HepG2 (cell line): ENCODE results near the gene GANC. TPM values are rescaled to one million over a fixed set of nuclear protein-coding genes. Genes with fewer than 3 reads are reported as not detected.

ENCODE experiments used
- HDAC2 ChIP-seq: sonication (generic); formaldehyde crosslinking; IDR thresholded peaks from 2 replicates; pipeline ENCODE4 v1.4.0; 2020; ENCODE audit warnings: missing genetic modification reagents
- HMG20B ChIP-seq: conservative IDR thresholded peaks from 2 replicates; pipeline ENCODE4 v1.6.1; 2016; ENCODE audit warnings: missing genetic modification reagents, missing compliant biosample characterization
- MAZ ChIP-seq, 2 experiments: sonication (generic) in 1 of 2; formaldehyde crosslinking in 1 of 2; IDR thresholded peaks; 2 replicates each; pipeline versions ENCODE4 v1.5.0 to v1.6.1; 2012 to 2020; ENCODE audit warnings: low read depth in 2 of 2, mild to moderate bottlenecking in 2 of 2, borderline replicate concordance in 1 of 2, improper control_type of control experiment in 1 of 2, low read length in 1 of 2, missing genetic modification reagents in 1 of 2, moderate library complexity in 1 of 2
- RARA ChIP-seq: IDR thresholded peaks from 2 replicates; pipeline ENCODE4 v1.6.1; 2016; ENCODE audit warnings: missing genetic modification reagents, missing compliant biosample characterization
- RELA ChIP-seq: sonication (generic); formaldehyde crosslinking; IDR thresholded peaks from 2 replicates; pipeline ENCODE4 v1.4.0; 2020; ENCODE audit warnings: missing genetic modification reagents
- RXRA ChIP-seq: sonication (generic); formaldehyde crosslinking; IDR thresholded peaks from 2 replicates; pipeline ENCODE4 v1.5.1; 2020; ENCODE audit warnings: missing genetic modification reagents
- SAFB2 ChIP-seq: sonication (generic); formaldehyde crosslinking; IDR thresholded peaks from 2 replicates; pipeline ENCODE4 v1.5.1; 2020; ENCODE audit warnings: missing genetic modification reagents, low read depth, mild to moderate bottlenecking, borderline replicate concordance
- SOX5 ChIP-seq: IDR thresholded peaks from 2 replicates; pipeline ENCODE4 v1.6.1; 2016; ENCODE audit warnings: borderline replicate concordance
- SPEN ChIP-seq: sonication (generic); formaldehyde crosslinking; IDR thresholded peaks from 2 replicates; pipeline ENCODE4 v1.5.1; 2020; ENCODE audit warnings: low read depth, mild to moderate bottlenecking, missing genetic modification reagents
- ZC3H13 ChIP-seq: sonication (generic); formaldehyde crosslinking; IDR thresholded peaks from 2 replicates; pipeline ENCODE4 v1.8.1; 2023; ENCODE audit warnings: mild to moderate bottlenecking, missing genetic modification reagents, moderate library complexity
- ZFY ChIP-seq: sonication (generic); formaldehyde crosslinking; IDR thresholded peaks from 2 replicates; pipeline ENCODE4 v1.4.0; 2020; ENCODE audit warnings: missing genetic modification reagents
- ZNF772 ChIP-seq: sonication (generic); formaldehyde crosslinking; IDR thresholded peaks from 2 replicates; pipeline ENCODE4 v1.5.0; 2020; ENCODE audit warnings: mild to moderate bottlenecking, missing genetic modification reagents
- ZNF83 ChIP-seq: sonication (generic); formaldehyde crosslinking; IDR thresholded peaks from 2 replicates; pipeline ENCODE4 v1.4.0; 2020; ENCODE audit warnings: missing genetic modification reagents, mild to moderate bottlenecking, borderline replicate concordance
- ZZZ3 ChIP-seq: sonication (generic); formaldehyde crosslinking; IDR thresholded peaks from 2 replicates; pipeline ENCODE4 v1.4.0; 2020; ENCODE audit warnings: missing genetic modification reagents, mild to moderate bottlenecking, borderline replicate concordance
- polyA plus RNA-seq, 8 experiments: library from polyadenylated mRNA; depleted of rRNA in 3 of 8; stranded (reverse) in 7 of 8; unstranded in 1 of 8; fragments of >200 nt; fragmentation: Illumina TruSeq in 4 of 8; extraction: Trizol in 4 of 8; gene quantifications; 2 replicates each; pipeline versions ENCODE4 v1.2.1 to v1.2.3, GENCODE V29; 2011 to 2016; ENCODE audit warnings: low read depth in 4 of 8, missing spikeins in 1 of 8, mixed read lengths in 1 of 8; ENCODE audit not compliant: insufficient read depth in 1 of 8
- total RNA-seq, 5 experiments: library from RNA; depleted of rRNA; stranded (reverse); fragments of >200 nt; fragmentation: Illumina TruSeq; extraction: Trizol; gene quantifications; 2 replicates each; pipeline ENCODE4 v1.2.3, GENCODE V29; 2016; ENCODE audit warnings: low read depth in 1 of 5
- TF ChIP-seq, protein P1 (sequence below): sonication (generic); formaldehyde crosslinking; IDR thresholded peaks from 2 replicates; pipeline ENCODE4 v1.4.0; 2020; ENCODE audit warnings: missing genetic modification reagents
- TF ChIP-seq, protein P2 (sequence below): sonication (generic); formaldehyde crosslinking; IDR thresholded peaks from 2 replicates; pipeline ENCODE4 v1.4.0; 2020; ENCODE audit warnings: missing genetic modification reagents
- TF ChIP-seq, protein P3 (sequence below): IDR thresholded peaks from 2 replicates; pipeline ENCODE4 v1.4.0; 2020; ENCODE audit warnings: mild to moderate bottlenecking, missing genetic modification reagents
- TF ChIP-seq, protein P4 (sequence below): sonication (generic); formaldehyde crosslinking; IDR thresholded peaks from 2 replicates; pipeline ENCODE4 v1.4.0; 2020; ENCODE audit warnings: mild to moderate bottlenecking, missing genetic modification reagents
- TF ChIP-seq, protein P5 (sequence below): IDR thresholded peaks from 2 replicates; pipeline ENCODE4 v1.6.1; 2016; ENCODE audit warnings: missing genetic modification reagents, missing compliant biosample characterization

Gene GANC
- total and polyA plus RNA-seq, 2 of the 13 experiments (the other 11 are each of a cell fraction or from before 2014, with no cell fraction given) = 17.0 to 21.0 TPM

DNA sequence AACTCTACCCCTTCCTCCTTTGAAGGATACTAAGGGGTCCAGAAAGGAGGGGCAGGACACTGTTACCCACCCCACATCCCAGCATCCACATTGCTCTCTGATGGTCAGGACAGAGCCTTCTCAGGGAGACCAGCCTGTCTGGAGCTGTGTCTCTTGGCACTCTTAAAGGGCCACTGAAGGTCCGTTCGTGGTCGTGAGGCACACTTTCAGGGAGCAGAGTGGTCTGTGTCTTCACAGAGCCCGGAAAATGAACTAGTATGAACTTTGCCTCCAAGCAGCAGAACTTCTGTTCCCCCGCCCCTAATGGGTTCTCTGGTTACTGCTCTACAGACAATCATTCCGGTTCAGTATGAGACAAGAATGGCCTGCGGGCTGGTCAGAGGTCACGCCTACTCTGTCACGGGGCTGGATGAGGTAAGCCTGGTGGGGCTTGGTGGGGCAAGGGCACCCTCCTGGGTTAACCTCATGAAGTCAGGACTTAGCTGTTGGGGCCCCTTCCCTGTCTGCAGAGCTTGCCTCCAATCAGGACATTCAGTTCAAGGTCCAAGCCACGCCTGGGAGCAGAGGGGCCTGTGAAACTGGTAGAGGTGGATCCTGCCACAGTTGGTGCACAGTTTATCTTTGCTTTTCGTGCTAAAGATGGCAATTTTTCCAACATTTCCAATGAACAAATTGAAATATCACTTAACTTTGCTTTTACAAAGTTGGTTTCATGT lies 119.5 kb downstream of the GANC start (continued):
- TF ChIP-seq HDAC2 (CRISPR knock-in tag) = peak; percentile 85
- TF ChIP-seq, protein P1, sequence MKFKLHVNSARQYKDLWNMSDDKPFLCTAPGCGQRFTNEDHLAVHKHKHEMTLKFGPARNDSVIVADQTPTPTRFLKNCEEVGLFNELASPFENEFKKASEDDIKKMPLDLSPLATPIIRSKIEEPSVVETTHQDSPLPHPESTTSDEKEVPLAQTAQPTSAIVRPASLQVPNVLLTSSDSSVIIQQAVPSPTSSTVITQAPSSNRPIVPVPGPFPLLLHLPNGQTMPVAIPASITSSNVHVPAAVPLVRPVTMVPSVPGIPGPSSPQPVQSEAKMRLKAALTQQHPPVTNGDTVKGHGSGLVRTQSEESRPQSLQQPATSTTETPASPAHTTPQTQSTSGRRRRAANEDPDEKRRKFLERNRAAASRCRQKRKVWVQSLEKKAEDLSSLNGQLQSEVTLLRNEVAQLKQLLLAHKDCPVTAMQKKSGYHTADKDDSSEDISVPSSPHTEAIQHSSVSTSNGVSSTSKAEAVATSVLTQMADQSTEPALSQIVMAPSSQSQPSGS = peak; percentile 98
- TF ChIP-seq RARA = peak; percentile 92
- TF ChIP-seq RXRA (CRISPR knock-in tag) = peak; percentile 97
- peak; percentile 58; the same call in 1 of the 2 replicates for TF ChIP-seq MAZ (IDR thresholded peaks at IDR 0.05; ENCODE audit: borderline replicate concordance, low read depth, low read length)
- TF ChIP-seq MAZ (CRISPR knock-in tag; IDR thresholded peaks at IDR 0.05; ENCODE audit: low read depth) = peak; percentile 84
- TF ChIP-seq, protein P2, sequence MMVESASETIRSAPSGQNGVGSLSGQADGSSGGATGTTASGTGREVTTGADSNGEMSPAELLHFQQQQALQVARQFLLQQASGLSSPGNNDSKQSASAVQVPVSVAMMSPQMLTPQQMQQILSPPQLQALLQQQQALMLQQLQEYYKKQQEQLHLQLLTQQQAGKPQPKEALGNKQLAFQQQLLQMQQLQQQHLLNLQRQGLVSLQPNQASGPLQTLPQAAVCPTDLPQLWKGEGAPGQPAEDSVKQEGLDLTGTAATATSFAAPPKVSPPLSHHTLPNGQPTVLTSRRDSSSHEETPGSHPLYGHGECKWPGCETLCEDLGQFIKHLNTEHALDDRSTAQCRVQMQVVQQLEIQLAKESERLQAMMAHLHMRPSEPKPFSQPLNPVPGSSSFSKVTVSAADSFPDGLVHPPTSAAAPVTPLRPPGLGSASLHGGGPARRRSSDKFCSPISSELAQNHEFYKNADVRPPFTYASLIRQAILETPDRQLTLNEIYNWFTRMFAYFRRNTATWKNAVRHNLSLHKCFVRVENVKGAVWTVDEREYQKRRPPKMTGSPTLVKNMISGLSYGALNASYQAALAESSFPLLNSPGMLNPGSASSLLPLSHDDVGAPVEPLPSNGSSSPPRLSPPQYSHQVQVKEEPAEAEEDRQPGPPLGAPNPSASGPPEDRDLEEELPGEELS (CRISPR knock-in tag) = peak; percentile 67; the same call in 1 of the 2 replicates
- TF ChIP-seq ZC3H13 (CRISPR knock-in tag) = no peak
- TF ChIP-seq SOX5 (CRISPR knock-in tag) = peak; percentile 84
- TF ChIP-seq ZZZ3 (CRISPR knock-in tag) = peak; percentile 80
- TF ChIP-seq, protein P3, sequence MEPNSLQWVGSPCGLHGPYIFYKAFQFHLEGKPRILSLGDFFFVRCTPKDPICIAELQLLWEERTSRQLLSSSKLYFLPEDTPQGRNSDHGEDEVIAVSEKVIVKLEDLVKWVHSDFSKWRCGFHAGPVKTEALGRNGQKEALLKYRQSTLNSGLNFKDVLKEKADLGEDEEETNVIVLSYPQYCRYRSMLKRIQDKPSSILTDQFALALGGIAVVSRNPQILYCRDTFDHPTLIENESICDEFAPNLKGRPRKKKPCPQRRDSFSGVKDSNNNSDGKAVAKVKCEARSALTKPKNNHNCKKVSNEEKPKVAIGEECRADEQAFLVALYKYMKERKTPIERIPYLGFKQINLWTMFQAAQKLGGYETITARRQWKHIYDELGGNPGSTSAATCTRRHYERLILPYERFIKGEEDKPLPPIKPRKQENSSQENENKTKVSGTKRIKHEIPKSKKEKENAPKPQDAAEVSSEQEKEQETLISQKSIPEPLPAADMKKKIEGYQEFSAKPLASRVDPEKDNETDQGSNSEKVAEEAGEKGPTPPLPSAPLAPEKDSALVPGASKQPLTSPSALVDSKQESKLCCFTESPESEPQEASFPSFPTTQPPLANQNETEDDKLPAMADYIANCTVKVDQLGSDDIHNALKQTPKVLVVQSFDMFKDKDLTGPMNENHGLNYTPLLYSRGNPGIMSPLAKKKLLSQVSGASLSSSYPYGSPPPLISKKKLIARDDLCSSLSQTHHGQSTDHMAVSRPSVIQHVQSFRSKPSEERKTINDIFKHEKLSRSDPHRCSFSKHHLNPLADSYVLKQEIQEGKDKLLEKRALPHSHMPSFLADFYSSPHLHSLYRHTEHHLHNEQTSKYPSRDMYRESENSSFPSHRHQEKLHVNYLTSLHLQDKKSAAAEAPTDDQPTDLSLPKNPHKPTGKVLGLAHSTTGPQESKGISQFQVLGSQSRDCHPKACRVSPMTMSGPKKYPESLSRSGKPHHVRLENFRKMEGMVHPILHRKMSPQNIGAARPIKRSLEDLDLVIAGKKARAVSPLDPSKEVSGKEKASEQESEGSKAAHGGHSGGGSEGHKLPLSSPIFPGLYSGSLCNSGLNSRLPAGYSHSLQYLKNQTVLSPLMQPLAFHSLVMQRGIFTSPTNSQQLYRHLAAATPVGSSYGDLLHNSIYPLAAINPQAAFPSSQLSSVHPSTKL (CRISPR knock-in tag) = peak; percentile 81
- TF ChIP-seq SAFB2 = no peak
- TF ChIP-seq, protein P4, sequence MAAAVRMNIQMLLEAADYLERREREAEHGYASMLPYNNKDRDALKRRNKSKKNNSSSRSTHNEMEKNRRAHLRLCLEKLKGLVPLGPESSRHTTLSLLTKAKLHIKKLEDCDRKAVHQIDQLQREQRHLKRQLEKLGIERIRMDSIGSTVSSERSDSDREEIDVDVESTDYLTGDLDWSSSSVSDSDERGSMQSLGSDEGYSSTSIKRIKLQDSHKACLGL (CRISPR knock-in tag) = no peak
- TF ChIP-seq ZNF83 (CRISPR knock-in tag) = no peak
- TF ChIP-seq ZFY (CRISPR knock-in tag) = peak; percentile 75
- TF ChIP-seq ZNF772 (CRISPR knock-in tag) = peak; percentile 94; the same call in 1 of the 2 replicates
- TF ChIP-seq, protein P5, sequence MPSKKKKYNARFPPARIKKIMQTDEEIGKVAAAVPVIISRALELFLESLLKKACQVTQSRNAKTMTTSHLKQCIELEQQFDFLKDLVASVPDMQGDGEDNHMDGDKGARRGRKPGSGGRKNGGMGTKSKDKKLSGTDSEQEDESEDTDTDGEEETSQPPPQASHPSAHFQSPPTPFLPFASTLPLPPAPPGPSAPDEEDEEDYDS (CRISPR knock-in tag) = peak; percentile 76
- peak; percentile 95 for TF ChIP-seq SPEN (CRISPR knock-in tag)
- peak; percentile 83 for TF ChIP-seq HMG20B
- no peak for TF ChIP-seq RELA (CRISPR knock-in tag)
